ENCODE measurements around the gene AP1AR. TPM values are rescaled to one million over a fixed set of nuclear protein-coding genes. Genes with fewer than 3 reads are reported as not detected.
A peak's percentile ranks its signal among the peaks of the same experiment; 100 is the strongest.
"Not testable (repeated sequence)": the region's sequence is repeated elsewhere in the genome, so short reads cannot be mapped to it uniquely, and the experiment has no call there.

AP1AR gene
- polyA plus RNA-seq, 1 donor from 2014 or later, result 143 TPM

DNA sequence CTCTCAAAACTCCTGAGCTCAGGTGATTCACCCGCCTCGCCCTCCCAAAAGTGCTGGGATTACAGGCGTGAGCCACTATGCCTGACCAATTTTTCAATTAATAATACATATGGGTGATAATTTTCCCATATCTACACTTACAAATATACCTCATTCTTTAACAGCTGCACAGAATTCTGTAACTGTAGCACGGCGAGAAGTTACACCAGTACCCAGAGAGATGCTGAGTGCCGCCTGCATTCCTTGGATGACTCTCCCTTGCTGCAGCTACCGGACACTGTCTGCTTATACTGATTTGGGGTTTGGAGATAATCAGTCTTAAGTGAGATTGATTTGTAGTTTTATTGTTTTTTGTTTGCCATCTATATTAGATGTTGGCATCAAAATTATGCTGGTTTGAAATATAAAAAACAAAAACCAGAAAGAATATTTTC lies 48.3 kb downstream of the AP1AR start:
- no peaks in the 10 kb centered on the region for H3F3A ChIP-seq (ENCODE audit: insufficient read depth, low read length, poor library complexity, severe bottlenecking)
- no peaks in the 10 kb centered on the region for H3K9me2 ChIP-seq (ENCODE audit: insufficient read depth, low read length)
- H3K4me2 ChIP-seq (ENCODE audit: low read length), result no peak overlapping the region
- no peaks in the 10 kb centered on the region for H3K79me2 ChIP-seq (replicated peaks; ENCODE audit: insufficient read depth, low read length)
- no peak overlapping the region for H2AFZ ChIP-seq (ENCODE audit: low read depth, low read length)
- H3K9ac ChIP-seq (ENCODE audit: low read length), result no peak overlapping the region
- no peaks in the 10 kb centered on the region for H3K36me3 ChIP-seq (ENCODE audit: insufficient read depth, low read length)
- H3K9me3 ChIP-seq (ENCODE audit: low read length), result no peaks in the 10 kb centered on the region
- no peak overlapping the region for H3K27ac ChIP-seq (ENCODE audit: low read length)
- no peak overlapping the region for H3K4me3 ChIP-seq (ENCODE audit: low read length)
- H3K27me3 ChIP-seq (ENCODE audit: insufficient read depth, low read depth, low read length), result no peaks in the 10 kb centered on the region
- TF ChIP-seq EZH2 (IDR thresholded peaks at IDR 0.05; ENCODE audit: borderline replicate concordance, insufficient read depth, low read length, poor library complexity, severe bottlenecking) (no peak), RAD21 (conservative IDR thresholded peaks at IDR 0.05) (no peak), POLR2AphosphoS5 (IDR thresholded peaks at IDR 0.05) (no peak), SMC3 (conservative IDR thresholded peaks at IDR 0.05; ENCODE audit: poor library complexity) (no peak), TAF1 (IDR thresholded peaks at IDR 0.05; ENCODE audit: low read depth) (no peak), MXI1 (conservative IDR thresholded peaks at IDR 0.05; ENCODE audit: poor library complexity, severe bottlenecking) (no peak), EP300 (conservative IDR thresholded peaks at IDR 0.05; ENCODE audit: poor library complexity, severe bottlenecking) (no peak), CTCF (IDR thresholded peaks at IDR 0.05; ENCODE audit: poor library complexity, severe bottlenecking) (no peak)
- TF ChIP-seq, protein P1, sequence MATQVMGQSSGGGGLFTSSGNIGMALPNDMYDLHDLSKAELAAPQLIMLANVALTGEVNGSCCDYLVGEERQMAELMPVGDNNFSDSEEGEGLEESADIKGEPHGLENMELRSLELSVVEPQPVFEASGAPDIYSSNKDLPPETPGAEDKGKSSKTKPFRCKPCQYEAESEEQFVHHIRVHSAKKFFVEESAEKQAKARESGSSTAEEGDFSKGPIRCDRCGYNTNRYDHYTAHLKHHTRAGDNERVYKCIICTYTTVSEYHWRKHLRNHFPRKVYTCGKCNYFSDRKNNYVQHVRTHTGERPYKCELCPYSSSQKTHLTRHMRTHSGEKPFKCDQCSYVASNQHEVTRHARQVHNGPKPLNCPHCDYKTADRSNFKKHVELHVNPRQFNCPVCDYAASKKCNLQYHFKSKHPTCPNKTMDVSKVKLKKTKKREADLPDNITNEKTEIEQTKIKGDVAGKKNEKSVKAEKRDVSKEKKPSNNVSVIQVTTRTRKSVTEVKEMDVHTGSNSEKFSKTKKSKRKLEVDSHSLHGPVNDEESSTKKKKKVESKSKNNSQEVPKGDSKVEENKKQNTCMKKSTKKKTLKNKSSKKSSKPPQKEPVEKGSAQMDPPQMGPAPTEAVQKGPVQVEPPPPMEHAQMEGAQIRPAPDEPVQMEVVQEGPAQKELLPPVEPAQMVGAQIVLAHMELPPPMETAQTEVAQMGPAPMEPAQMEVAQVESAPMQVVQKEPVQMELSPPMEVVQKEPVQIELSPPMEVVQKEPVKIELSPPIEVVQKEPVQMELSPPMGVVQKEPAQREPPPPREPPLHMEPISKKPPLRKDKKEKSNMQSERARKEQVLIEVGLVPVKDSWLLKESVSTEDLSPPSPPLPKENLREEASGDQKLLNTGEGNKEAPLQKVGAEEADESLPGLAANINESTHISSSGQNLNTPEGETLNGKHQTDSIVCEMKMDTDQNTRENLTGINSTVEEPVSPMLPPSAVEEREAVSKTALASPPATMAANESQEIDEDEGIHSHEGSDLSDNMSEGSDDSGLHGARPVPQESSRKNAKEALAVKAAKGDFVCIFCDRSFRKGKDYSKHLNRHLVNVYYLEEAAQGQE (IDR thresholded peaks at IDR 0.05; ENCODE audit: borderline replicate concordance), result no peak
- no peaks in the 10 kb centered on the region for H4K20me1 ChIP-seq (ENCODE audit: insufficient read depth)

- Histone ChIP-seq H4K20me1 (ENCODE audit: insufficient read depth) (no peaks in the 10 kb centered on the region), H3K27me3 (ENCODE audit: insufficient read depth, low read depth, low read length) (no peaks in the 10 kb centered on the region), H3K9me2 (ENCODE audit: insufficient read depth, low read length) (no peaks in the 10 kb centered on the region), H2AFZ (ENCODE audit: low read depth, low read length) (no peak overlapping the region), H3K9me3 (ENCODE audit: low read length) (no peaks in the 10 kb centered on the region), H3K36me3 (ENCODE audit: insufficient read depth, low read length) (no peaks in the 10 kb centered on the region), H3K9ac (ENCODE audit: low read length) (no peak overlapping the region), H3K4me3 (ENCODE audit: low read length) (peak overlapping the region; percentile 15), H3F3A (ENCODE audit: insufficient read depth, low read length, poor library complexity, severe bottlenecking) (no peaks in the 10 kb centered on the region), H3K4me2 (ENCODE audit: low read length) (no peak overlapping the region), H3K79me2 (replicated peaks; ENCODE audit: insufficient read depth, low read length) (no peaks in the 10 kb centered on the region), H3K27ac (ENCODE audit: low read length) (no peak overlapping the region)
- no peak for TF ChIP-seq MXI1 (conservative IDR thresholded peaks at IDR 0.05; ENCODE audit: poor library complexity, severe bottlenecking)
- no peak for TF ChIP-seq RAD21 (conservative IDR thresholded peaks at IDR 0.05)
Observed at GRCh38 chr4:112280386-112281056, 48.9 kb downstream of the AP1AR start.

- not testable (repeated sequence) for H3K27me3 ChIP-seq (ENCODE audit: insufficient read depth, low read depth, low read length); H3K36me3 ChIP-seq (ENCODE audit: insufficient read depth, low read length); H3K9me2 ChIP-seq (ENCODE audit: insufficient read depth, low read length); H2AFZ ChIP-seq (ENCODE audit: low read depth, low read length); H3F3A ChIP-seq (ENCODE audit: insufficient read depth, low read length, poor library complexity, severe bottlenecking); H3K79me2 ChIP-seq (replicated peaks; ENCODE audit: insufficient read depth, low read length); H3K9me3 ChIP-seq (ENCODE audit: low read length); H3K9ac ChIP-seq (ENCODE audit: low read length); H3K27ac ChIP-seq (ENCODE audit: low read length); H3K4me2 ChIP-seq (ENCODE audit: low read length); H3K4me3 ChIP-seq (ENCODE audit: low read length); H4K20me1 ChIP-seq (ENCODE audit: insufficient read depth)
Observed at GRCh38 chr4:112281895-112282398, 50.4 kb downstream of the AP1AR start.

Measured in neural cell (in vitro differentiated cells).